GM18517 (cell line): ENCODE data around the gene RAPGEF5.

Experiments used
- ATAC-seq: cut with Tn5 transposase; IDR thresholded peaks from one replicate; pipeline ENCODE4 v1.9.1; 2021; ENCODE audit warnings: mild to moderate bottlenecking, moderate library complexity; ENCODE audit not compliant: unreplicated experiment

Gene RAPGEF5

GRCh38 chr7:22317632-22318031 lies 39.3 kb downstream of the RAPGEF5 start:
- ATAC-seq: no peak

- no peak for ATAC-seq
Measured at GRCh38 chr7:22316914-22317313, 40.0 kb downstream of the RAPGEF5 start.

GRCh38 chr7:22307816-22308215 lies 49.1 kb downstream of the RAPGEF5 start:
- no peak for ATAC-seq

GRCh38 chr7:22305706-22306105 lies 51.2 kb downstream of the RAPGEF5 start:
- ATAC-seq: no peak

GRCh38 chr7:22302951-22303423 lies 54.0 kb downstream of the RAPGEF5 start:
- ATAC-seq: no peak

- ATAC-seq: no peak
Measured at GRCh38 chr7:22302193-22302592, 54.8 kb downstream of the RAPGEF5 start.

GRCh38 chr7:22301790-22302189 lies 55.2 kb downstream of the RAPGEF5 start:
- no peak for ATAC-seq

- no peak for ATAC-seq
Measured at GRCh38 chr7:22300839-22301238, 56.1 kb downstream of the RAPGEF5 start.

GRCh38 chr7:22296916-22297315 lies 60.0 kb downstream of the RAPGEF5 start:
- ATAC-seq: no peak

- no peak for ATAC-seq
Measured at GRCh38 chr7:22296265-22296566, 60.7 kb downstream of the RAPGEF5 start.

- no peak for ATAC-seq
Measured at GRCh38 chr7:22295402-22296264, 61.3 kb downstream of the RAPGEF5 start.

- no peak for ATAC-seq
Measured at GRCh38 chr7:22292531-22292930, 64.4 kb downstream of the RAPGEF5 start.

GRCh38 chr7:22291977-22292376 lies 65.0 kb downstream of the RAPGEF5 start:
- ATAC-seq: no peak

- ATAC-seq: no peak
Measured at GRCh38 chr7:22288202-22288601, 68.8 kb downstream of the RAPGEF5 start.

- ATAC-seq: no peak
Measured at GRCh38 chr7:22287412-22287811, 69.5 kb downstream of the RAPGEF5 start.

- ATAC-seq: no peak
Measured at GRCh38 chr7:22286436-22286835, 70.5 kb downstream of the RAPGEF5 start.

GRCh38 chr7:22281481-22281880 lies 75.5 kb downstream of the RAPGEF5 start:
- no peak for ATAC-seq

- ATAC-seq: no peak
Measured at GRCh38 chr7:22280031-22280430, 76.9 kb downstream of the RAPGEF5 start.

GRCh38 chr7:22278660-22279059 lies 78.3 kb downstream of the RAPGEF5 start:
- ATAC-seq: no peak

- no peak for ATAC-seq
Measured at GRCh38 chr7:22277375-22277774, 79.6 kb downstream of the RAPGEF5 start.

- no peak for ATAC-seq
Measured at GRCh38 chr7:22275661-22276060, 81.3 kb downstream of the RAPGEF5 start.

GRCh38 chr7:22271311-22271710 lies 85.6 kb downstream of the RAPGEF5 start:
- no peak for ATAC-seq

GRCh38 chr7:22270371-22270770 lies 86.6 kb downstream of the RAPGEF5 start:
- ATAC-seq: no peak
